Neural progenitor cell (in vitro differentiated cells): ENCODE data around the gene TNFRSF14. TPM values are rescaled to one million over a fixed set of nuclear protein-coding genes. Genes with fewer than 3 reads are reported as not detected.

Experiments
- DNase-seq: peaks from one replicate; pipeline ENCODE4 v3.0.0-alpha.2; 2016; ENCODE audit warnings: low spot score
- H2AFZ ChIP-seq: fragments of 200-600 bp; sonication (generic); replicated peaks from 2 replicates; pipeline ENCODE4 v1.6.1; 2016; ENCODE audit warnings: antibody characterized with exemption
- H3F3A ChIP-seq: fragments of 200-600 bp; sonication (generic); 2 replicates; pipeline ENCODE4 v1.6.1; 2016; ENCODE audit warnings: antibody characterized with exemption, low read depth
- H3K27ac ChIP-seq: fragments of 200-600 bp; sonication (generic); 2 replicates; pipeline ENCODE4 v1.5.1; 2016; ENCODE audit warnings: mild to moderate bottlenecking
- H3K27me3 ChIP-seq: fragments of 200-600 bp; sonication (generic); 2 replicates; pipeline ENCODE4 v1.6.1; 2016; ENCODE audit warnings: mild to moderate bottlenecking, moderate library complexity
- H3K36me3 ChIP-seq: fragments of 200-600 bp; sonication (generic); 2 replicates; pipeline ENCODE4 v1.5.1; 2016
- H3K4me1 ChIP-seq: fragments of 200-600 bp; sonication (generic); 2 replicates; pipeline ENCODE4 v1.6.1; 2016; ENCODE audit warnings: mixed run types
- H3K4me2 ChIP-seq: fragments of 200-600 bp; sonication (generic); 2 replicates; pipeline ENCODE4 v1.6.1; 2016
- H3K4me3 ChIP-seq: fragments of 200-600 bp; sonication (generic); 2 replicates; pipeline ENCODE4 v1.5.1; 2016
- H3K79me2 ChIP-seq: fragments of 200-600 bp; sonication (generic); 2 replicates; pipeline ENCODE4 v1.6.1; 2016; ENCODE audit warnings: low read depth
- H3K9ac ChIP-seq: fragments of 200-600 bp; sonication (generic); 2 replicates; pipeline ENCODE4 v1.6.1; 2016
- H3K9me3 ChIP-seq: fragments of 200-600 bp; sonication (generic); 2 replicates; pipeline ENCODE4 v1.5.1; 2016; ENCODE audit warnings: low read depth
- H4K20me1 ChIP-seq: fragments of 200-600 bp; sonication (generic); 2 replicates; pipeline ENCODE4 v1.6.1; 2016; ENCODE audit warnings: low read depth
- H3K27ac Mint-ChIP-seq: 3 replicates; pipeline ENCODE4 v1.8.0; 2021; ENCODE audit warnings: mixed read lengths
- H3K27me3 Mint-ChIP-seq: 2 replicates; pipeline ENCODE4 v1.8.0; 2022; ENCODE audit warnings: low read depth, mild to moderate bottlenecking, inconsistent platforms, moderate library complexity, mixed read lengths; ENCODE audit not compliant: insufficient read depth
- H3K36me3 Mint-ChIP-seq: 3 replicates; pipeline ENCODE4 v1.8.0; 2021; ENCODE audit warnings: mixed read lengths
- H3K4me1 Mint-ChIP-seq: 3 replicates; pipeline ENCODE4 v1.8.0; 2021; ENCODE audit warnings: mixed read lengths
- H3K4me3 Mint-ChIP-seq: 3 replicates; pipeline ENCODE4 v1.8.0; 2021; ENCODE audit warnings: mild to moderate bottlenecking, moderate library complexity, mixed read lengths
- H3K9me3 Mint-ChIP-seq: 3 replicates; pipeline ENCODE4 v1.8.0; 2020; ENCODE audit warnings: mixed read lengths
- EZH2 ChIP-seq: fragments of 200-600 bp; sonication (generic); IDR thresholded peaks from 2 replicates; pipeline ENCODE4 v1.6.1; 2017; ENCODE audit warnings: antibody characterized with exemption, mild to moderate bottlenecking, moderate library complexity
- EZH2phosphoT487 ChIP-seq: fragments of 200-600 bp; sonication (generic); IDR thresholded peaks from 2 replicates; pipeline ENCODE4 v1.6.1; 2017; ENCODE audit warnings: antibody characterized with exemption
- total RNA-seq: library from RNA; depleted of rRNA; stranded (reverse); fragments of >200 nt; gene quantifications from 2 replicates; pipeline ENCODE4 v1.2.3, GENCODE V29; 2015; ENCODE audit warnings: low replicate concordance
- TF ChIP-seq, protein P1 (sequence below): fragments of 200-600 bp; sonication (generic); IDR thresholded peaks from 2 replicates; pipeline ENCODE4 v1.5.1; 2017; ENCODE audit warnings: antibody characterized with exemption, mild to moderate bottlenecking

Gene TNFRSF14
- total RNA-seq, 1 donor from 2014 or later = not detected

DNA sequence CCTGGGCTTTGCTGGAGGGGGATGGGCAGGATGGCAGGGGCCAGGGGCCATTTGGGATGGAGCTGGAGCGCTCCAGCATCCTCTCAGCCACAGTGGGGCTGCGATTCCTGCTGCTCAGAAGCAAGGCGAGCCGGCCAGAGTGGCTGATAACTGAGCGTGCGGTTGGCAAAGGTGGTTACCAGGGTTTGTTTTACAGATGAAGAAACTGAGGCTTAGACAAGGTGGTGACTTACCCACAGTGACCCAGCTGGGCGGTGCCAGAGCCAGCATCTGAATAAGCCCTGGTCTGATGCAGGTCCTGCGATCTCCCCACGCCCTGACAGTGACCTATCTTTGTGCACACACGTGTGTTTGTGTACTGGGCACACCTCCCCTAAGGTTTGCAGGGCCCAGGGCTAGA, 24.5 kb downstream of the TNFRSF14 start:
- TF ChIP-seq, protein P1, sequence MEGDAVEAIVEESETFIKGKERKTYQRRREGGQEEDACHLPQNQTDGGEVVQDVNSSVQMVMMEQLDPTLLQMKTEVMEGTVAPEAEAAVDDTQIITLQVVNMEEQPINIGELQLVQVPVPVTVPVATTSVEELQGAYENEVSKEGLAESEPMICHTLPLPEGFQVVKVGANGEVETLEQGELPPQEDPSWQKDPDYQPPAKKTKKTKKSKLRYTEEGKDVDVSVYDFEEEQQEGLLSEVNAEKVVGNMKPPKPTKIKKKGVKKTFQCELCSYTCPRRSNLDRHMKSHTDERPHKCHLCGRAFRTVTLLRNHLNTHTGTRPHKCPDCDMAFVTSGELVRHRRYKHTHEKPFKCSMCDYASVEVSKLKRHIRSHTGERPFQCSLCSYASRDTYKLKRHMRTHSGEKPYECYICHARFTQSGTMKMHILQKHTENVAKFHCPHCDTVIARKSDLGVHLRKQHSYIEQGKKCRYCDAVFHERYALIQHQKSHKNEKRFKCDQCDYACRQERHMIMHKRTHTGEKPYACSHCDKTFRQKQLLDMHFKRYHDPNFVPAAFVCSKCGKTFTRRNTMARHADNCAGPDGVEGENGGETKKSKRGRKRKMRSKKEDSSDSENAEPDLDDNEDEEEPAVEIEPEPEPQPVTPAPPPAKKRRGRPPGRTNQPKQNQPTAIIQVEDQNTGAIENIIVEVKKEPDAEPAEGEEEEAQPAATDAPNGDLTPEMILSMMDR = no peak
- TF ChIP-seq EZH2phosphoT487 = no peak
- H3K27me3 ChIP-seq = no peaks in the 10 kb centered on the region
- no peak overlapping the region for H3K4me2 ChIP-seq
- H3K9me3 ChIP-seq = no peaks in the 10 kb centered on the region
- Mint-ChIP-seq H3K4me3 (no peak overlapping the region), H3K9me3 (no peaks in the 10 kb centered on the region), H3K36me3 (no peaks in the 10 kb centered on the region), H3K4me1 (peaks cover 42% of the 10 kb centered on the region), H3K27ac (no peak overlapping the region), H3K27me3 (peaks cover 12% of the 10 kb centered on the region)
- H2AFZ ChIP-seq = no peak overlapping the region
- H3F3A ChIP-seq = peaks cover 15% of the 10 kb centered on the region
- H4K20me1 ChIP-seq = no peaks in the 10 kb centered on the region
- H3K36me3 ChIP-seq = no peaks in the 10 kb centered on the region
- no peak overlapping the region for H3K27ac ChIP-seq
- peaks cover 17% of the 10 kb centered on the region for H3K4me1 ChIP-seq
- no peak overlapping the region for H3K4me3 ChIP-seq
- no peak overlapping the region for H3K9ac ChIP-seq
- no peaks in the 10 kb centered on the region for H3K79me2 ChIP-seq
- no peak for DNase-seq

DNA sequence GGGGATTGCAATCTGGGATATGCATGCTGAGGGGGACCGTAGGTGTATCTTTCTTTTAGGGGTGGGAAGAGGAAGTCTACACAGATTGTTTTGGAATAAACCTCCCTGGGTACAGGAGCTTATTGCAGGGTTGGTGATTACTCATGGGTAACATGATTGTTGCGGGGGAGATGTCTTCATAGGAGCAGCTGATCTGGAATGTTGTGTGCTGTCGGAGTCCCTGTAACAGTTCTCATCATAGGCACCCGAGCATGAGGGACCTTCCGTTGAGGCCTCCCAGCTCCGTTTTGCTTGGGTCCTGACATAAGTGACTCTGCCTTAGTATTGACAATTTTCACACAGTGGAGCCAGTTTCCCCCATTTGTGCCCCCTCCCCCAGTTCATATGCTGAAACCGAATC, 26.2 kb downstream of the TNFRSF14 start:
- no peaks in the 10 kb centered on the region for H3K9me3 Mint-ChIP-seq
- peaks cover 22% of the 10 kb centered on the region for H3F3A ChIP-seq
- no peaks in the 10 kb centered on the region for H3K36me3 Mint-ChIP-seq
- H3K4me3 ChIP-seq = no peak overlapping the region
- H3K4me1 Mint-ChIP-seq = peaks cover 33% of the 10 kb centered on the region
- no peak overlapping the region for H3K27ac Mint-ChIP-seq
- H3K4me3 Mint-ChIP-seq = no peak overlapping the region
- peaks cover 1% of the 10 kb centered on the region for H4K20me1 ChIP-seq
- DNase-seq = no peak
- H3K27me3 Mint-ChIP-seq = peaks cover 8% of the 10 kb centered on the region
- H3K9me3 ChIP-seq = no peaks in the 10 kb centered on the region
- no peaks in the 10 kb centered on the region for H3K27me3 ChIP-seq
- H3K79me2 ChIP-seq = no peaks in the 10 kb centered on the region
- H3K4me2 ChIP-seq = no peak overlapping the region
- H3K36me3 ChIP-seq = no peaks in the 10 kb centered on the region
- no peak overlapping the region for H3K9ac ChIP-seq
- H3K27ac ChIP-seq = no peak overlapping the region
- no peak overlapping the region for H2AFZ ChIP-seq
- TF ChIP-seq EZH2 = no peak
- no peak for TF ChIP-seq EZH2phosphoT487
- TF ChIP-seq, protein P1 = no peak
- H3K4me1 ChIP-seq = peaks cover 18% of the 10 kb centered on the region

DNA sequence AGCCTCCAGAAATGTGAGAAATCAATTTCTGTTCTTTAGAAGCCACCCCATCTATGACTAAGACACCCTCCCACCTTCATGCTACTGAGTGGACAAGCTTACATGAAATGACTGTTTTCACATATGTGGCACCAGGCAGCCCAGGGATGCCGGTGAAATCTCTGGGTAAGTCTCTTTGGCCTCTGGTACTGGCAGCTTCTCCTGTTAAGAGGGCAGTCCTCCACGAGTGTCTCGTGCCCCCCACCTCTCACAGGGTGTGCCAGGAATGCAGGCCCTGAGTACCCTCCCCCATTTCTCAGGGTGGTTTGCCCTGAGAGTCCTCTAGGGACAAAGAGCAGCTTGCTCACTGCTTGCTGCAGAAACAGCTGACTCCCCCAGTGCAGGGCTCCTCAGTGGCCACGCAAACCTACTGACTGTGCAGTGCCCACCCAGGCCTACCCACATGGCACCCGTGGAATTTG, 27.2 kb downstream of the TNFRSF14 start:
- no peak overlapping the region for H3K9ac ChIP-seq
- H3K36me3 ChIP-seq = no peaks in the 10 kb centered on the region
- Mint-ChIP-seq H3K27me3 (peaks cover 10% of the 10 kb centered on the region), H3K27ac (no peak overlapping the region), H3K36me3 (no peaks in the 10 kb centered on the region), H3K4me3 (no peak overlapping the region), H3K4me1 (peaks cover 29% of the 10 kb centered on the region), H3K9me3 (no peaks in the 10 kb centered on the region)
- no peak overlapping the region for H3K4me2 ChIP-seq
- H3K4me1 ChIP-seq = peaks cover 22% of the 10 kb centered on the region
- H4K20me1 ChIP-seq = peaks cover 6% of the 10 kb centered on the region
- H3K27ac ChIP-seq = no peak overlapping the region
- no peaks in the 10 kb centered on the region for H3K9me3 ChIP-seq
- no peak overlapping the region for H3K4me3 ChIP-seq
- H3F3A ChIP-seq = peaks cover 22% of the 10 kb centered on the region
- H3K79me2 ChIP-seq = peaks cover 3% of the 10 kb centered on the region
- H3K27me3 ChIP-seq = no peaks in the 10 kb centered on the region
- no peak for DNase-seq
- H2AFZ ChIP-seq = no peak overlapping the region
- TF ChIP-seq EZH2phosphoT487 = no peak
- no peak for TF ChIP-seq EZH2
- TF ChIP-seq, protein P1 = no peak
